GM19351 (cell line): ENCODE data around the gene KCNQ2.

Experiments used
- ATAC-seq: cut with Tn5 transposase; IDR thresholded peaks from one replicate; pipeline ENCODE4 v1.9.1; 2021; ENCODE audit warnings: mild to moderate bottlenecking, moderate library complexity; ENCODE audit not compliant: unreplicated experiment

The KCNQ2 gene

GRCh38 chr20:63406617-63407245 is 65.7 kb downstream of the KCNQ2 start:
- ATAC-seq, result no peak

GRCh38 chr20:63406011-63406410 is 66.4 kb downstream of the KCNQ2 start:
- ATAC-seq, result no peak

- no peak for ATAC-seq
Observed at GRCh38 chr20:63405102-63405730, 67.2 kb downstream of the KCNQ2 start.

GRCh38 chr20:63404129-63405085 is 68.0 kb downstream of the KCNQ2 start:
- no peak for ATAC-seq

- ATAC-seq, result no peak
Observed at GRCh38 chr20:63403403-63404105, 68.9 kb downstream of the KCNQ2 start.

GRCh38 chr20:63402860-63403220 is 69.6 kb downstream of the KCNQ2 start:
- ATAC-seq, result no peak

GRCh38 chr20:63402181-63402859 is 70.1 kb downstream of the KCNQ2 start:
- ATAC-seq, result no peak

GRCh38 chr20:63401384-63402110 is 70.9 kb downstream of the KCNQ2 start:
- no peak for ATAC-seq

GRCh38 chr20:63400486-63401210 is 71.8 kb downstream of the KCNQ2 start:
- ATAC-seq, result no peak

- ATAC-seq, result no peak
Observed at GRCh38 chr20:63399596-63400375, 72.7 kb downstream of the KCNQ2 start.

GRCh38 chr20:63398744-63399514 is 73.5 kb downstream of the KCNQ2 start:
- no peak for ATAC-seq

- ATAC-seq, result no peak
Observed at GRCh38 chr20:63397946-63398450, 74.5 kb downstream of the KCNQ2 start.

GRCh38 chr20:63397155-63397843 is 75.2 kb downstream of the KCNQ2 start:
- ATAC-seq, result no peak

GRCh38 chr20:63396300-63396699 is 76.2 kb downstream of the KCNQ2 start:
- no peak for ATAC-seq

- no peak for ATAC-seq
Observed at GRCh38 chr20:63395723-63396122, 76.7 kb downstream of the KCNQ2 start.

- no peak for ATAC-seq
Observed at GRCh38 chr20:63394920-63395455, 77.5 kb downstream of the KCNQ2 start.
